GM19372 (cell line): Measurements from ENCODE around the gene PTGDR2.

Experiments used
- ATAC-seq: cut with Tn5 transposase; IDR thresholded peaks from one replicate; pipeline ENCODE4 v1.9.1; 2021; ENCODE audit warnings: mild to moderate bottlenecking, low read depth, moderate library complexity; ENCODE audit not compliant: unreplicated experiment

Gene PTGDR2

DNA sequence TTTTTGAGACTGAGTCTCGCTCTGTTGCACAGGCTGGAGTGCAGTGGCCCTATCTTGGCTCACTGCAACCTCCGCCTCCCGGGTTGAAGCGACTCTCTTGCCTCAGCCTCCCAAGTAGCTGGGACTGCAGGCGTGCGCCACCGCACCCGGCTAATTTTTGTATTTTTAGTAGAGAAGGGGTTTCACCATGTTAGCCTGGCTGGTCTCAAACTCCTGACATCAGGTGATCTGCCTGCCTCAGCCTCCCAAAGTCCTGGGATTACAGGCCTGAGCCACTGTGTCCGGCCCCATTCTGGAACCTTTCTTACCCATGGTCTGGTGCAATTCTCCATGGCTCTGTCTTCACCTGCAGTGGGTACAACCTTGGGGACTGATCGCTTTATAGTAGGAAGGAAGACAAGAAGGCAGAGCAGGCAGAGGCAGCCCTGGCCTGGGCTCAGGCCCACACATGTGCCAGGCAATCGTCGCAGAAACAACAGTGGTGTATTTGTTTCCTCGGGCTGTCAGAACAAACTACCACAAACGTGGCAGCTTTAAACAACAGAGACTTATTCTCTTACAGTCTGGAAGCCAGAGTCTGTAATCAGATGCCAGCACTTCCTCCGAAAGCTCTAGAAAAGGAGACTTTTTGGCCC, 4.0 kb upstream of the PTGDR2 start:
- ATAC-seq, result no peak

DNA sequence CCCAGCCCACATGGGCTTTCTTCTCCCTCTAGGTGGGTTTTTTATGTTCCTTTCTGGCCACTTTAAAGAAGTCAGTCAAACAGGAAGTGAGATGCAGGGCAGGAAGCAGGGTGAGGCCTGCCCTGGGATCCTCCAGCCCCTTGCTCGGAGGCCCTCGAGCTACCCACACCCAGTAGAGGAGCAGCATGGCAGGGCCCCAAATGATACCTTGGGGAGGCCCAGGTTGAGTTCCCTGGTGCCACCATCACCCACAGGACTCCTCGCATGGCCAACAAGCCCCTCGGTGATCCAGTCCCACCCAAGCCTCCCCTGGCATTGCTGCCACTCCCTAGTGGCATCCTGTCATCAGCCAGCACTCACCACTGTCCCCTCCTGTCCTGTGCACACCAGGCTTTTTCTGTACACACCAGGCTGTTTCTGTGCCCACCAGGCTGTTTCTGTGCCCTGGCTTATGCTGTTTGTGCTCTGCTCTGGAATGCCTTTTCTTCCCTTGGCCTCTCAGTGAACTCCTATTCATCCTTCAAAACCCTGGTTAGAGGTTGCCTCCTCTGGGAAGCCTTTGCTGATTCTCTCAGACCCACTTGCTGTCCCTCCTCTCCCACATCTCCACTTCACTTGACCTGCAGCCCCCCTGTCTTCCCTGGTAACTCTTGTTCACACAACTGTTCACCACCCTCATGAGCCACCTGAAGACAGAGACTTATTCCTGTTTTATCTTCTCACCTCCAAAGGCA, 3.1 kb upstream of the PTGDR2 start:
- ATAC-seq, result no peak

DNA sequence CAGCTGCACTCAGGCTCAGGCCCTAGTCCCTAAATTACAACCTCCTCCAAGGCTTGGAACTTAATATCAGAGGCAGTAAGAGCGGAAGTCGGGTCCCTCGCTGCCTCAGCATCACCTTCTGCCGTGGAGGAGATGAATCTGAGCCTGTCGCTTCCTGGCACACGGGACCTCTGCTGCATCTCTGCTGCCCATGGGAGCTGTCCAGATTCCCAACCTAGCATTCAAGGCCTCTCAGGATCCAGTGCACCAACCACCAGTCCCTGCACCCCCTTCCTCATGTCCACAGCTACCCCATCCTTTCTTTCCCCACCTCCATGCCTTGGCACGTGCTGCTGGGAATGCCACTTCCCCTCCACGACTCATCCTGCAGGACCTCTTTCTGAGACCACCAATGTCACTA, 2.5 kb upstream of the PTGDR2 start:
- ATAC-seq, result no peak

DNA sequence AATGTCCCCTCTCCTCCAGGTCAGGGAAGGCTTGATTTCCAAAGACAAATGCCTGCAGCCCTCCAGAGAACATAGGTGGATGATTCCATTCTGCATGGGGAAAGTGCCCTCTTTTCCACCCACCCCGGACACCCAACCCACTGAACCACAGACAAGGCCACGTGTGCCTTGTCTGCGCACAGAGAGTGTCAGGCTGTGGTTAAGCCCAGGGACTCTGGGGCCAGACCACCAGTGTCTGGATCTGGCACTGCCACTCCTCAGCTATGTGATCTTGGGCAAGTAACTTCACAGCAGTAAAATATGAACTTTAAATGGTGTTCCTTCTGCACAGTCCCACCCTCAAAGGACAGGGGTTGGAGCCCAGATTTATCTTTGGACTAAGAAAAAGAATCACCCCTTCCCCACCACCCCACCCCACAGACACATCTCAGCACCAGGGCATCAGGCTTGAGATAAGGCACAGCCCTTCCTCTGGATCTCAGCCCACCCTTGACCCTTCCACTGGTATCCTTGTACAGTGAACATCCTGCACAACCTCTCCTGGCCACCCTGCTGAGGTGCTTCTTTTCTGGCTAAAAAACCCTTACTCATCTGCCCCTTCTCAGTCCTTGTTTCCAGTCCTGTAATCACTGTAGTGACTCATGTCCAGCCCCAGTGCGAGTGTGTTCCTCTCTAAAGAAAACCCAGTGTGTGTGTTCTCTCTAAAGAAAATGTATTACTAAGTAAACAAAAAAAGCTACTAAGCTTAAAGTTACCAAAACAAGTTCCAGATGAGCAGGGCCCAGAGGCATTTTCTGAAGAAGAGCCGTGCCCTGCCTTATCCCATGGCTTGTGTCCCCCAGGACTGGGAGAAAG, 1.9 kb upstream of the PTGDR2 start:
- no peak for ATAC-seq

DNA sequence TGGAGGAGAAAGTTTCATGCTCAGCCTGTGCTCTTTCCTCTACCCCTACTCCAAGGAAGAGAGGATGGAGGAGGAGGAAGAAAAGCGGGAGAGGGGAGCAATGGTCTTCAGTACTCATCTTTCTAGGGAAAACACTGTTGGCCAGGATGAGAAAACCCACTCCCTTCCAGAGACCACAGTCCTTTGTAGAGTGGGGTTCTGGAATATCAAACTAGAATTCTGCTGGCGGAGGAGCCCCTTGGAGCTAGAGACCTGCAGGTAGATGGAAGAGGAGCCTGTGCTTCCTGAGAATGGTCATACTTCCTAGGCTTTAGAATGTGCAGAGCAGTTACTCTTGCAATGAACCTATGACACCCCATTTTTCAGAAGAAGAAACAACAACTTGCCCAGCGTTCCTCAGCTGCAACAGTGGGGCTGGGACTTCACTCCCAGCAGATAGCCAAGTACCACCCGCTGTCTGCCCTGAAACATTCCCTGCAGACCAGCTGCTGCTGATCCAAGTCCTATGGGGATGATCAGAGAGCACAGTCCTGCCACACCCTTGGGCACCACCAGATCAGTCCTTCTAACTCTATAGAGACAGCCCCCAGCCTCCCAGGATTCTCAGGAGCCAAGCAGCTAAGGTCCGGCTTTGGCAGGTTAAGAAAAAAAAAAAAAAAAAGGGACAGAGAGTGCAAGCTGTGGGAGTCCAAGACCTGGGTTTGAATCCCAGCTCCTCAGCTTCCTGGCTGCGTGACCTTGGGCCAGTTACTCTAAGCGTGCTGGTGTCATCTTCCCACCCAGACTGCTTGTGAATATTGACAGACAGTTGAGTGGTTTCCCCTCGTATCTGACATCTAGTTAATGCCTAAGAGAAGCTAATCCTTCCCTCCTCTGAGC, 664 bp downstream of the PTGDR2 start:
- no peak for ATAC-seq

DNA sequence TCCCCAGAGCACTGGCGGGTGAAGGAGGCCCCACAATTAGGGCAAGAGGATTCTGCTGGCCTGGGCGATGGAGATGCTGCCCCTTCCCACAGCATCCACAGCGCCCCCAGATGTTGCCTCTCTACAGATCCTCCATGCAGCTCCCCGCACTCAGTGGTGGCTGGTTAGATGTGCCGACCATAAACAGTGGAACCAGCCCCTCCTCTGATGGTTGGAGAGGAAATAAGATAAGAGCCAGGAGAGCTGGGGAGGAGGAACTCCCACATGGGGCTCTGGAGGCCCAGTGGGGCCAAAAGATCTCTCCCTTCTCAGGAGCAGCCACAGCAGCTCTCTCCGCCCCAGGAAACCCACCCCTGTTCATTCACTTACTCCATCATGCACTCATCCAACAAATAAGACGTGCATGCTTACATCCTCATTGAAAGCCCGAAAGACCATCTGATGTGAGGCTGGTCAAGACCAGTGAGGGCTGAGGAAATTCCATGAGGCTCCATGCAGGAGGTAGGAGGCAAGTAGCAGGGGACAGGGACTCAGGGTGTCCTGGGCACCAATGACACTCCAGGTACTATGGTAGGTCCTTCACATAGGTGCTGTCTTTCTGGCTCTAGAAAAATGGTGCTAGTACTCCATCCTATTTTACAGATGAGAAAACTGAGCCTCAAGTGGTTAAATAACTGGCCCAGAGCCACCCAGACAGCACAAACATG, 1.5 kb downstream of the PTGDR2 start:
- no peak for ATAC-seq

DNA sequence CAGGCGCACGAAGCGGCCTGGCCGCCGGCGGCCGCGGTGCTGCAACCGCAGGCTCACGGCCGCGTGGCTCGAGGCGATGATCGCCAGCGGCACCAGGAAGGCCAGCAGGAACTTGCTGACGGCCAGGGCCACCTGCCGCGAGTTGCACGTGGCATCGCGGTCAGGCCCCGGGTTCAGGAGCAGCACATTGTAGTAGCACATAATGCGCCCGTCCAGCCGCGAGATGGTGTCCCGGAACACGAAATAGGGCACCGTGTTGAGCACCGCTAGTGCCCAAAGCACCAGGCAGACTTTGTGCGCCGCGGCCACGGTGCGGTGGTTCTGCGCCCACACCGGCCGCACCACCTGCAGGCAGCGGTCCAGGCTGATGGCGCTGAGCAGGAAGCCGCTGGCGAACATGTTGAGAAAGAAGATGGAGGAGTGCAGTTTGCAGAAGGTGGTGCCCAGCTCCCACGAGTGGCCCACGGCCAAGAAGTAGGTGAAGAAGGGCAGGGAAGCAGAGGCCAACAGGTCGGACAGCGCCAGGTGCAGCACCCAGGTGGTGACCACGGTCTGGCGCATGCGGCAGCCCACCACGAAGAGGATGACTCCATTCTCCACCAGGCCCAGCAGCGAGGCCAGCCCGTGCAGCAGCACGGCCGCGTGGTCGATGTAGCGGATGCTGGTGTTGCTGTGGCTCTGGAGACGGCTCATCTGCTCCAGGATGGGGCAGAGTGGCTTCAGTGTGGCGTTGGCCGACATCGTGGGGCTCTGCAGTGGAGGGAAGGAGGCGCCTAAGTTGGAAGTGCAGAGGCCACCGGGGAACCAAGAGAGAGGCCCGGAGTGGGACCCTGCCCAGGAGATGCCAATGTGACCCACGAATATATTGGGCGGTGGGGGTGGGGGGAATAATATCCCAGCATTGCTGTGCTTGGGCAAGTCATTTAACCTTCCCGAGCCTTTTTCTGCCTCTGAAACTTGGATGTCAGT, 2.5 kb downstream of the PTGDR2 start:
- no peak for ATAC-seq

DNA sequence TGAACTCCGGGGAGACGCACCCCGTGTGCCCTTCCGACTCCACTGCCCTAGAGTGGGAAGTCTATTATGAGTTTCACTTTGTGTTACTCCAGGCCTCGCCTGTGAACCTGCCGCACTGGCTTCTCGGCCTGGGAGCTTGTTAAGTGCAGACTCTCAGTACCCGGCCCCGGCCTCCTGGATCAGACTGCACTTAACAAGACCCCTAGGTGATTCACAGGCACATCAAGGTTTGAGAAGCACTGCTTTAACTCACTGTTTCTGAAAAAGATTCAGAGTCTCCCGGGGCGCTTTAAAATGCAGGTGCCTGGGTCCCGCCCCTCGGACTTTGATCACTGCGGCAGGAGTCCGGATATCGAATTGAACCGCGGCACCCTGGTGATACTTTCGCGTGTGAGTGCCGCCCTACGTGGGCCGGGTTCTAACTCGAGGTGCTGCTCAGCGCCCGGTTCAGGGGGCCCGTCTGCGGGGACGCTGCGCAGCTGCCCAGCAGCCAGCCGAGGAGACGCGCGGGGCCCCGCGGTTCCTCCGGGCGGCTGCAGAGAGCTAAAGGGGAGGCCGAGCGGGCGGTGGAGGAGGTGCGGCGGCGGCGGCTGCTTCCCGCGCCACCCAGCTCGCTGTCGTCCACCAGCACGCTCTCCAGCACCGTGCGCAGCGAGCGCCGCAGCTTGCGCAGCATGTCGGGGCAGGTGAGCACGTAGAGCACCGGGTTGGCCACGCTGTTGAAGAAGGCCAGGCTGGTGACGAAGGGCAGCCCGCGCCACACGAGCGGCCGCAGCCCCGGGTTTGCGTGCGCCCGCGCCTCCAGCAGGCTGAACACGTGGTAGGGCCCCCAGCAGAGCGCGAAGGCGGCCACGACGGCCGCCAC, 3.4 kb downstream of the PTGDR2 start:
- ATAC-seq, result no peak

DNA sequence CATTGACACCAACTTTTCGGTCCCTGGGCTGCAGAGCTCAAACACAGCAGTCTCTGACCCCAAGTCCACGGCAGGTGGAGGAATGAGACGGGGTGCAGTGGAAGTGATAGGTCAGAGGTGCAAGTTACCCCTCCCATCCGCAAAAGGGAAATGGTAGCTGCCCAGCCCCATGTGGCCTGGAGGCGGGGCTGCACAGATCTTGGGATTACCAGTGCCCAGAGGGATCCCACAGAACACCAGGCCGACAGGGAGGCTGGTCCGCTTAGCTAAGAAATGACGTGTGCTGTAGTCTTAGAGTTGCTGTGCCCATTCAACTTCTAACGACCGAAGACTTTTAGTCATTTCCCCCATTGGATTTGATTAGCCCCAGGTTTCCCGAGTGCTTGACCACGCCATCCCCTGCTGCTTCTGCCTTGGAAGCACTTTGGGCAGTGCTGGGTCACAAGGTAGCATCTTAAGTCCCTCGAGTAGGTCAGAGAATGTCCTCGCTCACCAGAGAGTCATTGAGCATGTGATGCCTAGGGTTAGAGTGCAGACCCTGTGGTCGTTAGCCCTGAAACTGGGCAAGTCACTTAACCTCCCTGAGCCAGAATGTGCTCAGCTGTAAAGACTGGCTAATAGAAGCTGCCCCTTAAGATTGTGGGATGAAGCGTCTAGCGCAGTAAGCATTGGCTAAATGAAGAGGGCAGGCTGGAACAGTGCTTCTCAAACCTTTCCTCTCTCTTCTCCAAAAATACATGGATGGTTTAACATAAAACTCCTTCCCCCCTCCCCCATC, 4.2 kb downstream of the PTGDR2 start:
- ATAC-seq, result no peak

DNA sequence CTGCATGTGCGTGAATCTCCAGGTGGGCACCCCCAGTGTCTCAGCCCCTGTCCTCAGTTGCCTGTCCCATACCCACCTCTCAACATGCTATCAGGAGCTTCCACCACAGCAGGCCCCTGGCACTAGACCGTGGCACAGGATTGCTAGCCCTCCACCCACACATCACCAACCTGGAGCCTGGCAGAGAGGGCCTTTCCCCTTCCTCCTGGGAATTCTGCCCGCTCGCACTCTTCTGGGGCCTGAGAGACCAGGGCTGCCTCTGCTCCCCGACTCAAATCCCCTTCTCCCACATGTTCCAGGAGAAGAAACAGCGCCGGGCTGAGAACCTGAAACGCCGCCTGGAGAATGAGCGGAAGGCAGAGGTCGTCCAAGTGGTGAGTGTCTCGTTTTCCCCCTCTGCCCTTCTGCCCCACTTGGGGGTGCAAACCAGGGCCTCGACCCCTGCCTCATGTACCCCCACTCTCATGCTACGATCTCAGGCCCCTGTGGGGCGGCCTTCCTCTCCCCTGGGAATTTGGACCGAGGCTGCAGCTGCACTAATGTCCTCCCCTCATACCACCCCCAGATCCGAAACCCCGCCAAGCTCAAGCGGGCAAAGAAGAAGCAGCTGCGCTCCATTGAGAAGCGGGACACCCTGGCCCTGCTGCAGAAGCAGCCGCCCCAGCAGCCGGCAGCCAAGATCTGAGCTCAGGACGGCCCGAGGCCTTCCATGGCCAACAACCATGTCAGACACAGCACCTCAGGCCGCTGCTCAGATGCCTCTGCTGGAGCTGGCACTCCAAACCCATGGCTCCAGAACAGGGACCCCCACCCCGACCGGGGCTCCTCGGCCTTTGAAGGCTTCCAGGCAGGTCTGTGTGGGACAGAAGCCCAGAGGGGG, 5.9 kb downstream of the PTGDR2 start:
- no peak for ATAC-seq

DNA sequence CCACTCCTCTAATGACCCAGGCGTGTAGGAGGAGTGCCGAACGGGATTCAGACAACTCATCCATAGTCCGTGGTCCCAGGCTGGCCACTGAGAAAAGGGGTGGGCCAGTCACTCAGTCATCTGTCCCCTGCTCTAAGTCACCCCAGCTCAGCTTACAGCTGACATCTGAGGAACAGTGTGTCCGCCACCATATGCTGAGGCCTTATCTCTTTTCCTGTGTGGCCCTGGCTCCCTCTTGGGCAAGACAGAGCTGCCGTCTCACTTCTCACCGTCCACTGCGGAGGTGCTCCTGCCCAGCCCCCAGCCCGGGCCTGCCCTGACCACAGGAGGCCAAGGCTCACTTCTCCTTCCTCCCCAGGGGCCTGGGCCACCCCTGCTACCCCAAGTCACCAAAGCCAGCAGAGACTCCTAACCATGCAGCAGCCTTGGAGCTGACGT, 7.0 kb downstream of the PTGDR2 start:
- no peak for ATAC-seq

DNA sequence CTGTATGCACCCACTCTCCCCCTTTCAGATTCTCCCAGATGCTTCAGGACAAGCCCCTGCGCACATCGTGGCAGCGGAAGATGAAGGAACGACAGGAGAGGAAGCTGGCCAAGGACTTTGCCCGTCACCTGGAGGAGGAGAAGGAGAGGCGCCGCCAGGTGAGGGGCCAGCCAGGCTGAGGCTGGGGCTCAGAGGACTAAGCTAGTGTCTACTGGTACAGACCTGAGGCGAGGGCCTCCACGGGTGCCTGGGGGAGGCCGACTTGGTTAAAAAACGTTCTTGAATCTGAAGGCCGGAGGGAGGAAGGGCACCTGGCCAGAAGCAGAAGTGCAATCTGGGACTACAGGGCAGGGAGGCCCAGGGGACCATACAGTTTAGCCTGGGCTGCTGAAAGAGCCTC, 7.9 kb downstream of the PTGDR2 start:
- no peak for ATAC-seq

DNA sequence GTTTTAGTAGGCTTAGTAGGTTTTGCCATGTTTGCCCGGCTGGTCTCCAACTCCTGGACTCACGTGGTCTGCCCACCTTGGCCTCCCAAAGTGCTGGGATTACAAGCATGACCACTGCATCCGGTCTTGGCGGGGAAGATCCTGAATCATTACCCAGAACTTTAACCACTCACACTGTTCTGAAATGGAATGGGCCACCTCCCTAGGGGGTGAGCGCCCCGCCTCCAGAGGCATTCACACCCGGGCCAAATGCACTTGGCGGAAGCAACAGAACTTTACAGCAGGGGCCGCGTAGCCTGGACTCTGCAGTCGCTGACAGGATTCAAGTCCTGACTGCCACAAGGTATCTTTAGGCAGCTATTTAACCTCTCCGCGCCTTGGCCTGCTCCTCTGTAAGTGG, 8.5 kb downstream of the PTGDR2 start:
- no peak for ATAC-seq

DNA sequence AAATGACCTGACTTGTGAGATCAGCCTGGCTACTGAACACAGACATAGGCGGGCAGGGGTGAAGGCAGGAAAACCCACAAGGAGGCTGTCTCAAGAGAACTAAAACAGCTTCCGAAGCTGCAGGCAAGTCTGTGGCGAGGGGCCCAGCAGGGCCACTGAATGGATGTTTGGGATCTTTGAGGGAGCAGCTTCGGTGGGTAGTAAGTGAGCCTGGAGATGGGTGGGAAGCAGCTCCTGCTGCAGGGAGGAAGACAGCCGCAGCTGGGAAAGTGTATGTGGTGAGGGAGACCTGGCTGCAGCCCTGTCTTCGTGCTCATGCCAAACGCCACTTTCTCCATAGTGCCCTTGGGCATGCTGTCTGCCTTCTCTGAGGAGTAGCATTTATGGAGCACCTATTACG, 10.4 kb downstream of the PTGDR2 start:
- no peak for ATAC-seq

DNA sequence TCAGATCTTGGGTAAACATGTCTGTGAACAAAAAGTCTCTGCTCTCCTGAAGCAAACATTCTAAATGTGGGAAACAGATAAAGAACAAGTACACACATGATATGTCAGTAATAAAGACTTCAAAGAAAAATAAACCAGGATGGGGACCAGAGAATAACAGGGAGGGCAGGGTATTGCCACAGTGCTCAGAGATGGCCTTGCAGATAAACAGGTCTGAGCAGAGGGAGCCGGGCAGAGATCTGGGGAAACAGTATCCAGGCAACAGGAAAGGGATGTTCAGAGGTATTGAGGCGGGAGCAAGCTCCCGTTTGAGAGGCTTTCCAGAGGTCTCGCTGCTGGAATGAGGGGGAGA, 10.9 kb downstream of the PTGDR2 start:
- no peak for ATAC-seq
